GM21619 (cell line): Measurements from ENCODE around the gene ZSWIM1.
A peak's percentile ranks its signal among the peaks of the same experiment; 100 is the strongest.
"Not testable (repeated sequence)": the region's sequence is repeated elsewhere in the genome, so short reads cannot be mapped to it uniquely, and the experiment has no call there.

Experiments
- ATAC-seq: cut with Tn5 transposase; IDR thresholded peaks from one replicate; pipeline ENCODE4 v1.9.1; 2021; ENCODE audit not compliant: unreplicated experiment

ZSWIM1 gene

GRCh38 chr20:45853484-45853883, 27.5 kb upstream of the ZSWIM1 start:
- no peak for ATAC-seq

GRCh38 chr20:45857114-45857881, 23.7 kb upstream of the ZSWIM1 start, which contains the start of the genes ACOT8 and ZSWIM3:
TSS of gene ACOT8 (minus strand) at chr20:45857392. CDS start at chr20:45857315, 77 bp downstream.
TSS of gene ZSWIM3 (plus strand) at chr20:45857614. CDS start at chr20:45857826, 212 bp downstream.
- peak; percentile 93 for ATAC-seq

DNA sequence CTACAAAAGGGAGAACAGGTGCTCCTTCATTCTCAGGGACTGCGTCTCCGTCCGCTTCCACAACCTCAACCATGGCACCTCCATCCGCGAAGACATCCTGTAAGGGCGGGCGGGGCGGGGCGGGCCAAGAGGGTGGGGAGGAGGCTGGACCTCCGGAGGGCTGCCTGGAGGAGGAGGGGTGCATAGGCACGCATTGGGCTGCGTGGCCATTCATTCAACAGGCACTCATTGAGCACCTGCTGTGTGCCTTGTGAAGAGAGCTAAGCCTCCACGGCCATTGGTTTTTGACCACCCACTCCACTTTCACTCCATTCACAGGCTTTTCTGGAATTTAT, 23.2 kb upstream of the ZSWIM1 start:
- peak; percentile 21 for ATAC-seq

GRCh38 chr20:45859916-45860315, 21.1 kb upstream of the ZSWIM1 start:
- ATAC-seq, result no peak

DNA sequence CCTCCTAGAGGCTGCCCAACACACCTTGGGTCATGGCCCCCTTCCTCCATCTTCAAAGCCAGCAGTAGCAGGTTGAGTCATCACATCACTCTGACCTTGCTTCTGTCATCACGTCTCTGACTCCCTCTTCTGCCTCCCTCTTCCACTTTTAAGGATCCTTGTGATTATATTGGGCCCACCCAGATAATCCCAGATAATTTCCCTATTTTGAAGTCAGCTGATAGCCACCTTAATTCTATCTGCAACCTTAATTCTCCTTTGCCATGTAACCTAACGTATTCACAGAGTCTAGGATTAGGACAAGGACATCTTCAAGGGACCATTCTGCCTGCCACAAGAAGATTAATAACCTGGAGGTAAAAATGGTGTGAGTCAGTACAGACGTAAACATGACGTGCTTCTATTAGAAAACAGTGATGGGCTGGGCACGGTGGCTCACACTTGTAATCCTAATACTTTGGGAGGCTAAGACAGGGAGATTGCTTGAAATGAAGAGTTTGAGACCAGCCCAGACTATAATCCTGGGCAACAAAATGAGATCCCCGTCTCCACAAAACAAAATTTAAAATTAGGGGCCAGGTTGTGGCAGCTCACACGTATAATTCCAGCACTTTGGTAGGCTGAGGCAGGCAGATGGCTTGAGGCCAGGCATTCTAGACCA, 20.3 kb upstream of the ZSWIM1 start:
- ATAC-seq, result no peak

DNA sequence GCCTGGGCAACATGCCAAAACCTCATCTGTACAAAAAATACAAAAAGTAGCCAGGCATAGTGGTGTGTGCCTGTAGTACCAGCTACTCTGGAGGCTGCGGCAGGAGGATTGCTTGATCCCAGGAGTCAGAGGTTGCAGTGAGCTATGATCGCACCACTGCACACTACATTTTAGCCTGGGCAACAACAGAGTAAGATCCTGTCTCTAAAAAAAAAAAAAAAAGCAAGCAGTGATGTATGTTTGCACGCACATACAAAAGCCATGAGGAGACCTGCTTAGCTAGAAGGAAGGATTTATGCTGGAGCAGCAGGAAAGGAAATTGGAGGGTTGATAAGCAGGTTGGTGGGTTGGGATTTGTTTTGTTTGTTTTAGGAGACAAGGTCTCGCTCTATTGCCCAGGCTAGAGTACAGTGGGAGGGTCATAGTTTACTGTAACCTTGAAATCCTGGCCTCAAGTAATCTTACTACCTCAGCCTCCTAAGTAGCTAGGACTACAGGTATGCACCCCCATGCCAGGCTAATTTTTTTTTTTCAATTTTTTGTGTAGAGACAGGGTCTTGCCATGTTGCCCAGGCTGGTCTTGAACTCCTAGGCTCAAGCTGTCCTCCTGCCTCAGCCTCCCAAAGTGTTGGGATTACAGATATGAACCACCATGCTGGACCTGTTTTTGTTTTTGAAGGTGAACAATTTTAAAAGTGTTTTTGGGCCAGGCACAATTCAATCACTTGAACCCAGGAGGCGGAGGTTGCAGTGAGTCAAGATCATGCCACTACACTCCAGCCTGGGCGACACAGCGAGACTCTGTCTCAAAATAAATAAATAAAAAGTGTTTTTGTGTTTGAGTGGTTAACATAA, 19.6 kb upstream of the ZSWIM1 start:
- no peak for ATAC-seq

DNA sequence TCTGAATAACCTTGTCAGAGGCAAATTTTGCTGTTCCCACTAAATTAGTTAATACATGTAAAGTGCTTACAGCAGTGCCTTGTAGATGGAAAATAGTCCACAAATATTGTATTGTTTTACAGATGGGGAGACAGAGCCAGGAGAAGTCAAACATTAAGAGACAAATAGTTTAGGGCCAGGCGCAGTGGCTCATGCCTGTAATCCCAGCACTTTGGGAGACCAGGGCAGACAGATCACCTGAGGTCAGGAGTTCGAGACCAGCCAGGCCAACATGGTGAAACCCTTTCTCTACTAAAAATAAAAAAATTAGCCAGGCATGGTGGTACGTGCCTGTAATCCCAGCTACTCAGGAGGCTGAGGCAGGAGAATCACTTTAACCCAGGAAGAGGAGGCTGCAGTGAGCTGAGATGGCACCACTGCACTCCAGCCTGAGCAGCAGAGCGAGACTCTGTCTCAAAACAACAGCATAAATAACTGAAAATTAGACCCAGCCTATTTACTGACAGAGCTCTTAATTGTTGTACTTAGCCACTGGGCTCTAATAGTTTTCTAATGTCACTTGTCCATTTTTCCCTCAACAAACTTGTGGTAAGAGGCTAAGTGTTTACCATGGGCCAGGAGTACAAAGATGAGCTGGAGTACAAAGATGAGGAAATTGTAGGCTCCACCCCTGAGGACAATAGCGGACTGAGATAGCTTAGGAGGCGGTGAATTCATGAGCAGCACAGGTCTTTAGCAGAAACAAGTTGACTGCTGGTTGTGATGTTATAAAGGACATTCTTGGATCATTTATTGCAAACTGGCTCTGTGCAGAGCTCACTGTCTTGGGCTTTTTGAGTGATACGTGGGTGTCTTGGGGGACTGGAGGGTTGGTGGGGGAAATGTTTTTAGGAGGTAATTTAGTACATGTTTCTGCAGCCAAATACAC, 17.2 kb upstream of the ZSWIM1 start:
- ATAC-seq, result no peak

DNA sequence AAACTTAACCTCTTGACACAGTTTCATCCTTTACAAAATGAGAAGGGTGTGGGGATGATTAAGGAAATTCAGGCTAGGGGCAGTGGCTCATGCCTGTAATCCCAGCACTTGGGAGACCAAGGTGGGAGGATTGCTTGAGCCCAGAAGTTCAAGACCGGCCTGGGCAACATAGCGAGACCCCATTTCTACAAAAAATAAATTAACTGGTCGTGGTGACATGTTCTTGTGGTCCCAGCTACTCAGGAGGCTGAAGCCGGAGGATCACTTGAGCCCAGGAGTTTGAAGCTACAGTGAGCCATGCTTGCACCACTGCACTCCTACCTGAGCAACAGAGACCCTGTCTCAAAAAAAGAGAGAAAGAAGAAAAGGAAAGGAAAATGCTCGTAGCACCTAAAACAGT, 14.6 kb upstream of the ZSWIM1 start:
- ATAC-seq, result no peak

- ATAC-seq, result no peak
Measured at GRCh38 chr20:45867136-45867818, 13.8 kb upstream of the ZSWIM1 start.

DNA sequence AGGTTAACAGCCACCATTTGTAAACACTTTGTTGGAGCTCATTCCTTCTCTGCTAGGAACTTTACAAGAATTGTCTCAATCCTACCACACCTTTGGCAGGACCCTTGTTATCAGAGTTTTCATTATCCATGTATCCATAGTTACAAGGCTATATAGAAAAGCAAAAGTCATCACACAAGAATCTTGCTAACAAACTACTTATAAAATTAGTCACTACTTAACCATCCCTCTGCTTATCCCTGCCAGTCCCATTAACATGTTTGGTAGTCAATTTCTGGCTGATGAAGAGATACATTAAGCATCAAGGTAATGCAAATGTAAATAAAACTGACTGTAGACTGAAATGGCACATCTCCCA, 13.2 kb upstream of the ZSWIM1 start:
- ATAC-seq, result no peak

- no peak for ATAC-seq
Measured at GRCh38 chr20:45872626-45873025, 8.4 kb upstream of the ZSWIM1 start.

DNA sequence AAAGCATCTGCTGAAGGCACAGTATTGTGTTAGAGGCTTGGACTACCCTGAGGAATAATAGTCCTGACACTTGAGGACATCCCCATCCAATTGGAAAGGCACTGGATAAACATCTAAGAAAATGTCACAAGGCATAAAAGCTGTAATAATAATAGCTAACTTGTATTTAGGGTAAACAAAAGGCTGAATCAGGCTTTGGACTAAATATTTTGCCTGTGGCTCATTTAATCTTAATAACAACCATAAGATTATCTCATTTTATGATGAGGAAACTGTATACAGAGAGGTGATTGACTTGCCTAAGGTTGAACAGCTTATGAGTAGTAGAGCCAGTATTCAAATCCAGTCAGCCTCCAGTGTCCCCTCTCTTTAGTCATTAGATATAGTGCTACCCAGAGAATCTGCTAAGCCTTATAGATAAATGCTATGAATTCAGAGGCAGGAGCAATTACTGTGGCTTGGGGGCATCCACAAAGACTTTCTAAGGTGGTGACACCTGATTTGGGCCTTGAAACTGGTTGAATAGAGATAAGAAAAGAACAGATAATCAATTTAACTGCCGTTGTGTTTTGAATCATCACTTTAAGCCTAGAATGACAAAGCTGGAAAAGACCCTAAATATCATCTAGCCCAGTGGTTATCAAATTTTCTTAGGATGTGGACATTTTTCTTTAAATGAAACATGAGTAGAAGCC, 7.5 kb upstream of the ZSWIM1 start:
- no peak for ATAC-seq

DNA sequence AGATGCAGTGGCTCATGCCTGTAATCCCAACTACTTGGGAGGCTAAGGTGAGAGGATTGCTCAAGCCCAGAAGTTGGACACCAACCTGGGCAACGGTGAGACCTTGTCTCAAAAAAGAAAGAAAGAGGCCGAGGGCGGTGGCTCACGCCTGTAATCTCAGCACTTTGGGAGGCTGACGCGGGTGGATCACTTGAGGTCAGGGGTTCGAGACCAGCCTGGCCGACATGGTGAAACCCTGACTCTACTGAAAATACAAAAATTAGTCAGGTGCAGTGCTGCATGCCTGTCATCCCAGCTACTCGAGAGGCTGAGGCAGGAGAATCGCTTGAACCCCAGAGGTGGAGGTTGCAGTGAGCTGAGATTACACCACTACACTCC, 6.9 kb upstream of the ZSWIM1 start:
- ATAC-seq, result not testable (repeated sequence)

GRCh38 chr20:45874576-45874975, 6.5 kb upstream of the ZSWIM1 start:
- no peak for ATAC-seq

- no peak for ATAC-seq
Measured at GRCh38 chr20:45878076-45878761, 2.8 kb upstream of the ZSWIM1 start.

DNA sequence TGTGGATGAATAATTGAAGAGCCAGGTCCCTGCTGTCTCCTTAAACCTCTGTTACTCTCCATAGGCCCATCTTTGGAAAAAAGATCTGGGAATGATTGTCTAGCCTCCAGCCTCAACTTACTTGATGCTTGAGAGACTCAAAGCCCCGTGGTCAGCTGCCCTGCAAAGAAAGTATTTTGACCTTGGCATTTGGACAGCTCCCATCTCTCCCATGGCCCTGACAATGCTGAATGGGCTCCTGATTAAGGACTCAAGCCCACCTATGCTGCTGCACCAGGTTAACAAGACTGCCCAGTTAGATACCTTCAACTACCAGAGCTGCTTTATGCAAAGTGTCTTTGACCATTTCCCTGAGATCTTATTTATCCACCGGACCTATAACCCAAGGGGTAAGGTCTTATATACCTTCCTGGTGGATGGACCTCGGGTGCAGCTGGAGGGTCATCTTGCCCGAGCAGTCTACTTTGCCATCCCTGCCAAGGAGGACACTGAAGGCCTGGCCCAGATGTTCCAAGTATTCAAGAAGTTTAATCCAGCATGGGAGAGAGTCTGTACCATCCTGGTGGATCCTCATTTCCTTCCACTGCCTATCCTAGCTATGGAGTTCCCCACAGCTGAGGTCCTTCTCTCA, 1.6 kb downstream of the ZSWIM1 start:
- no peak for ATAC-seq

DNA sequence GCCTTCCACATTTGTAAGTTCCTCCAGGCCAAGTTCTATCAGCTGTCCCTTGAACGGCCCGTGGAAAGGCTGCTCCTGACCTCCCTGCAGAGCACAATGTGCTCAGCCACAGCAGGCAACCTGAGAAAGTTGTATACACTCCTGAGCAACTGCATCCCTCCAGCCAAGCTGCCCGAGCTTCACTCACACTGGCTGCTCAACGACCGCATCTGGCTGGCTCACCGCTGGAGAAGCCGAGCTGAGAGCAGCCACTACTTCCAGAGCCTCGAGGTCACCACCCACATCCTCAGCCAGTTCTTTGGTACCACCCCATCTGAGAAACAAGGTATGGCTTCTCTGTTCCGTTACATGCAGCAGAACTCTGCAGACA, 2.1 kb downstream of the ZSWIM1 start:
- no peak for ATAC-seq

- ATAC-seq, result no peak
Measured at GRCh38 chr20:45886590-45887345, 5.7 kb downstream of the ZSWIM1 start.
